Measurements from ENCODE around the gene KIF5C. TPM values are rescaled to one million over a fixed set of nuclear protein-coding genes. Genes with fewer than 3 reads are reported as not detected.

KIF5C gene
- total RNA-seq, 1 experiment from 2014 or later: 1.6 TPM

DNA sequence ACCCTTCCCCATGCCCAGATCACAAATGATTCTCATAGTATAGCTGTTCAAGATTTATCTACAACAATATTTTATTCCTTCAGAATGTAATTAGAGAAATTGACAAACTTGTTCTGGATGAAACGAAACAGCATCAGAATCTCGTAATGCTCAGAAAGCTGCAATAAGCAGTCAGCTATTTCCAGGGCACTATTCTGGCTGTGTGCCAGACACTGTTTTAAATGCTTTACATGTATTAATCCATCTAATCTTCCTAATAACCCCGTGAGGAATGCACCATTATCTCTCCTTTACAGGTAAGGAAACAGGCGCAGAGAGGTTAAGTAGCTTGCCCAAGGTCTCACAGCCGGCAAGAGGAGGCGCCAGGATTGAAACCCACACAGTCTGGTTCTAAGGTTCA lies 153.3 kb downstream of the KIF5C start:
- no peak for TF ChIP-seq SIN3A (IDR thresholded peaks at IDR 0.05; ENCODE audit: borderline replicate concordance, insufficient read depth, low read depth, low read length)
- TF ChIP-seq TCF7L2 (IDR thresholded peaks at IDR 0.05; ENCODE audit: low read depth, low read length): no peak
- TF ChIP-seq CTCF (IDR thresholded peaks at IDR 0.05): no peak
- no peak for TF ChIP-seq REST (IDR thresholded peaks at IDR 0.05; ENCODE audit: insufficient read depth in 1 of 2, low read depth in 2 of 2, low read length in 1 of 2)
- no peak for TF ChIP-seq POLR2AphosphoS5 (IDR thresholded peaks at IDR 0.05; ENCODE audit: low read depth, low read length)
- no peak overlapping the region for H3K4me3 ChIP-seq (ENCODE audit: low read depth in 2 of 2, low read length in 2 of 2)
- H3K27me3 ChIP-seq (ENCODE audit: control insufficient read depth, insufficient read depth, low read length): peaks cover 19% of the 10 kb centered on the region
- DNase-seq (ENCODE audit: low read depth, low spot score) (no peak), ATAC-seq (no peak)
- no peak overlapping the region for H3K27ac ChIP-seq (ENCODE audit: low read length)
- ChIA-PET POLR2A (no interaction called here), CTCF (interaction anchor here (0.5 kb wide), 1 partner anchor 367 kb away, joined by 4 read pairs; no protein-coding TSS in a partner anchor)
- H3K36me3 ChIP-seq (ENCODE audit: control insufficient read depth, insufficient read depth, low read length): no peaks in the 10 kb centered on the region
- no peaks in the 10 kb centered on the region for H3K9me3 ChIP-seq (ENCODE audit: control insufficient read depth, insufficient read depth, low read depth, low read length)
- no peaks in the 10 kb centered on the region for H3K4me1 ChIP-seq (ENCODE audit: control insufficient read depth, insufficient read depth, low read length)
- intact Hi-C loops (cut with micrococcal nuclease; ENCODE audit: unreplicated experiment) (loop anchor here (10.0 kb wide), 1 partner anchor 276 kb away; no protein-coding TSS in a partner anchor), in situ Hi-C loops (cut with HindIII; ENCODE audit: low pct_unique_long_range_greater_than_20kb, low sequenced_read_pairs) (no loop called here)
- no TSS peak for BruUV-seq (replicated peaks)

DNA sequence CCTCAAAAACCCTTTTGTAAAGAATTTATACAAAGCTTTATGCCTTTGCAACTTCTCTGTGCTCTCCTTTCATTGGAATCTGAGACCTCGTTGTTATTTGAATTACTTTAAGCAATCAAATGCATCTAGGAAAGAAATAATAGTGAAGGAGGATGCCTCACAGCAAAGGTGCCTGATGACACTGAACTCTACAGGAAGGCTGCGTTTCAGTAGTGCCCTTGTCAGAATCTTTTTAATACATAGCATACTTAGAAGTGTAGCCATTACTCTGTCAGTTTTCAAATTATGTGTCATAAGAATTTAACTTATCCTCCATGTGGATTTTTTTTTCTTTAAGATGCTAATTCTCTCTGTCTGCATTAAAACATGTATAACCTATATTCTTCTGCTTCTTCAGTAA lies 153.9 kb downstream of the KIF5C start:
- ChIA-PET POLR2A (no interaction called here), CTCF (no interaction called here)
- no peak overlapping the region for H3K27ac ChIP-seq (ENCODE audit: low read length)
- H3K9me3 ChIP-seq (ENCODE audit: control insufficient read depth, insufficient read depth, low read depth, low read length): no peaks in the 10 kb centered on the region
- peaks cover 18% of the 10 kb centered on the region for H3K27me3 ChIP-seq (ENCODE audit: control insufficient read depth, insufficient read depth, low read length)
- no TSS peak for BruUV-seq (replicated peaks)
- intact Hi-C loops (cut with micrococcal nuclease; ENCODE audit: unreplicated experiment) (loop anchor here (10.0 kb wide), 1 partner anchor 276 kb away; no protein-coding TSS in a partner anchor), in situ Hi-C loops (cut with HindIII; ENCODE audit: low pct_unique_long_range_greater_than_20kb, low sequenced_read_pairs) (no loop called here)
- no peak for TF ChIP-seq POLR2AphosphoS5 (IDR thresholded peaks at IDR 0.05; ENCODE audit: low read depth, low read length)
- TF ChIP-seq CTCF (IDR thresholded peaks at IDR 0.05): no peak
- TF ChIP-seq SIN3A (IDR thresholded peaks at IDR 0.05; ENCODE audit: borderline replicate concordance, insufficient read depth, low read depth, low read length): no peak
- no peaks in the 10 kb centered on the region for H3K36me3 ChIP-seq (ENCODE audit: control insufficient read depth, insufficient read depth, low read length)
- H3K4me3 ChIP-seq (ENCODE audit: low read depth in 2 of 2, low read length in 2 of 2): no peak overlapping the region
- ATAC-seq (no peak), DNase-seq (ENCODE audit: low read depth, low spot score) (no peak)
- H3K4me1 ChIP-seq (ENCODE audit: control insufficient read depth, insufficient read depth, low read length): no peaks in the 10 kb centered on the region

Measured in Panc1 (cell line).